WERI-Rb-1 (cell line): ENCODE results near the gene ZNF277.
"Not testable (repeated sequence)": the region's sequence is repeated elsewhere in the genome, so short reads cannot be mapped to it uniquely, and the experiment has no call there.

Source experiments
- DNase-seq: peaks from one replicate; pipeline ENCODE4 v3.0.0-alpha.2; 2020
- H3K27ac ChIP-seq: fragments of 250-450 bp; sonication (Bioruptor Pico); 2 replicates; pipeline ENCODE4 v1.5.1; 2020; ENCODE audit warnings: mild to moderate bottlenecking, moderate library complexity
- H3K27me3 ChIP-seq: fragments of 250-450 bp; sonication (Bioruptor Pico); 2 replicates; pipeline ENCODE4 v1.5.1; 2021; ENCODE audit warnings: mild to moderate bottlenecking, low read depth, moderate library complexity; ENCODE audit not compliant: insufficient read depth, severe bottlenecking
- H3K36me3 ChIP-seq: fragments of 250-450 bp; sonication (Bioruptor Pico); 2 replicates; pipeline ENCODE4 v1.5.1; 2020; ENCODE audit warnings: mild to moderate bottlenecking, moderate library complexity
- H3K4me3 ChIP-seq: 2 replicates; pipeline ENCODE4 v1.5.1; 2011; ENCODE audit warnings: low read depth, mild to moderate bottlenecking, control low read depth, low read length
- H3K9me3 ChIP-seq: fragments of 250-450 bp; sonication (Bioruptor Pico); 2 replicates; pipeline ENCODE4 v1.5.1; 2021; ENCODE audit warnings: mild to moderate bottlenecking, moderate library complexity; ENCODE audit not compliant: severe bottlenecking
- CTCF ChIP-seq: IDR thresholded peaks from 2 replicates; pipeline ENCODE4 v1.5.1; 2011; ENCODE audit warnings: low read depth, mild to moderate bottlenecking, control low read depth, inconsistent platforms, low read length

ZNF277 gene

GRCh38 chr7:112248598-112248997, 42.1 kb downstream of the ZNF277 start:
- no peak for DNase-seq
- no peaks in the 10 kb centered on the region for H3K27me3 ChIP-seq
- H3K36me3 ChIP-seq = no peaks in the 10 kb centered on the region
- no peak overlapping the region for H3K4me3 ChIP-seq
- H3K9me3 ChIP-seq = no peaks in the 10 kb centered on the region
- no peak for TF ChIP-seq CTCF
- H3K27ac ChIP-seq = no peak overlapping the region

DNA sequence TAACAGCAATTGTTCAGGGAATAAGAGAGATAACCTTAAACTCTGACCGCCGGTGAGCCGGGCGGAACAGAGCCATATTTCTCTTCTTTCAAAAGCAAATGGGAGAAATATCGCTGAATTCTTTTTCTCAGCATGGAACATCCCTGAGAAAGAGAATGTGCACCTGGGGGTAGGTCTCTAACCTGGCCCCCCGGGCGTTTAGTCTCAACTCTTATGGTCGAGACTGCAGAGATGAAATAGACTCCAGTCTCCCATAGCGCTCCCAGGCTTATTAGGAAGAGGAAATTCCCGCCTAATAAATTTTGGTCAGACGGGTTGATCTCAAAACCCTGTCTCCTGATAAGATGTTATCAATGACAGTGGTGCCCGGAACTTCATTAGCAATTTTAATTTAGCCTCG, 43.5 kb downstream of the ZNF277 start:
- H3K4me3 ChIP-seq, H3K27ac ChIP-seq, H3K27me3 ChIP-seq, DNase-seq, H3K36me3 ChIP-seq, H3K9me3 ChIP-seq: not testable (repeated sequence)

DNA sequence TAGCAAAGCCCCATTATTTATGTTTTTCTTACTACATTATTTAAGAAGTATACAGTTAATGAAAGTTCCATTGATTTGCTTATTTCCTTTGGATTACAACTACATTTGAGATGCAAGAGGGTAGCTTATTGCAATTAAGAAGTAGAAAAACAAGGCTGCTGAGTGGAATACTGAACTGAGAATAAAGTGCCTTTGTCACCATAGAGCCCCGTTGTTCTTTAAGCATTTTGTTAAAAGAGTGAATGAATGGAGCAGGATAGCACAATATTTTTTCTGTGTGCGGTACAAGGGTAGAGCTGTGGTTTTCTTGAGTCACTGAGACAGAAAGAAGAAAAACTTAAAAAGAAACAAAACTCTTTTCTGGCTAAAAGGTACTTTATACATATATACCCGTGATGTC, 45.6 kb downstream of the ZNF277 start:
- Histone ChIP-seq H3K27ac (no peak overlapping the region), H3K4me3 (no peak overlapping the region), H3K36me3 (no peaks in the 10 kb centered on the region), H3K27me3 (no peaks in the 10 kb centered on the region), H3K9me3 (no peaks in the 10 kb centered on the region)
- no peak for TF ChIP-seq CTCF
- no peak for DNase-seq

DNA sequence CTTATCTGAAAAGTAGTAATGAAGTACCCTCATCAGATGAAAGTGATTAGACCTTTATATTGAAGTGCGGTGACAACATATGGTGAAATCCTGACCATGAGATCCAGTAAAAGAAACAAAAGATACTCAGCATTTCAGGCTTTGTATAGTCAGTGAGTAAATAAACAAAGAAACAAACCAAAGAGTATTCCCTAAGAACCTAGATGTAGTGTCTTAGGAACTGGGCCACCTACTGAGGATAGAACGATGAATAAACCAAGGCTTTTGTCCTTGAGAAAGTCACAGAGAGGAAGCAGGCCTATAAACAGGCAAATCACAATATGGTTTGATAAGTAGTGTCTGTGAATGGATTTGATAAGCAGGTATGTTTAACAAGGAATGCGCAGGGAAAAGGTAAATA, 46.2 kb downstream of the ZNF277 start:
- no peak for DNase-seq

GRCh38 chr7:112254156-112254555, 47.7 kb downstream of the ZNF277 start:
- Histone ChIP-seq H3K36me3 (no peaks in the 10 kb centered on the region), H3K9me3 (no peaks in the 10 kb centered on the region), H3K27ac (no peak overlapping the region), H3K27me3 (no peaks in the 10 kb centered on the region), H3K4me3 (no peak overlapping the region)
- DNase-seq = no peak
- TF ChIP-seq CTCF = no peak

More for the DNA sequence above, 46.2 kb downstream of the ZNF277 start:
- Histone ChIP-seq H3K36me3 (no peaks in the 10 kb centered on the region), H3K4me3 (no peak overlapping the region), H3K27me3 (no peaks in the 10 kb centered on the region), H3K27ac (no peak overlapping the region), H3K9me3 (no peaks in the 10 kb centered on the region)
- no peak for TF ChIP-seq CTCF

- Histone ChIP-seq H3K9me3 (no peaks in the 10 kb centered on the region), H3K36me3 (no peaks in the 10 kb centered on the region), H3K4me3 (no peak overlapping the region), H3K27me3 (no peaks in the 10 kb centered on the region), H3K27ac (no peak overlapping the region)
- no peak for TF ChIP-seq CTCF
- DNase-seq = no peak
Observed at GRCh38 chr7:112254709-112255387, 48.4 kb downstream of the ZNF277 start.
